NCI-H524 (cell line): Measurements from ENCODE around the gene PACSIN2.

ENCODE experiments used
- DNase-seq, 2 experiments: peaks; one replicate each; lab custom pipeline; 2025; lab: John Stamatoyannopoulos, UW

The PACSIN2 gene

DNA sequence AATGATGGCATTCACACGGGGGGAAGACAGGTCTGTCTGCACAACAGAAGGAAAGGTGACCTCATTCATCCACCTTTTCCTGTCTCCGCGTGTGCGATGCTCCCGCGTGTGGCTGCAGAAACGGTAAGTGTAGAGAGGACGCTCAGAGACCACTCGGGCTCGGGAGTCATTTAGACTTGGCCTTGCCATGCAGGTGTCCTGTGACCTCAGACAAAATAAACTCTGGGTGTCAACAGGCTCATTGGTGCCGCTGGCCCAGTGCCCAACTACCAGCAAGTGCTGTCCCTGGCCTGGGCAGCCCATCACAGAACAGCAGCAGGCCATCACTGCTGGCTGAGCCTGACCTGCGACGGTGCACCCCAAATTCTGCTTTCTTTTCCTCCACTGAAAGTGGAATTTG lies 109.7 kb downstream of the PACSIN2 start:
- DNase-seq, result no peak

DNA sequence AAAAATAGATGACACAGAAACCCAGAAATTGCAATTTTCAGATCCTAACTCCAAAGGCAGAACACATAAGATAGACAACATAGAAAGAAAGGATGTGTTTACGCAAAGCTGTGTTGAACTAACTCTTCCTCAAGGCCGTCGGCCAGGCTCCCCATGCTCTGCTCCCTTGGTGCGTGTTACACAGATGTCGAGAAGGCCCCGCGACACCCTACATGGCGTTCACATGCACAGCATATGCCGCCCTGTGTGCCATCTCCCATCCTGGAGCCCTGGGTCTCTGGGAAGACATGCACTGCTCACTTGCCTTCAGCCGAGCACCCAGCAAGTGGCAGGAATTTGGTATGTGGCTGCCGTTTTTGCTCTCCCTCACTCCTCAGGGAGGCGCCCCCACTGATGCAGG lies 110.9 kb downstream of the PACSIN2 start:
- no peak for DNase-seq

DNA sequence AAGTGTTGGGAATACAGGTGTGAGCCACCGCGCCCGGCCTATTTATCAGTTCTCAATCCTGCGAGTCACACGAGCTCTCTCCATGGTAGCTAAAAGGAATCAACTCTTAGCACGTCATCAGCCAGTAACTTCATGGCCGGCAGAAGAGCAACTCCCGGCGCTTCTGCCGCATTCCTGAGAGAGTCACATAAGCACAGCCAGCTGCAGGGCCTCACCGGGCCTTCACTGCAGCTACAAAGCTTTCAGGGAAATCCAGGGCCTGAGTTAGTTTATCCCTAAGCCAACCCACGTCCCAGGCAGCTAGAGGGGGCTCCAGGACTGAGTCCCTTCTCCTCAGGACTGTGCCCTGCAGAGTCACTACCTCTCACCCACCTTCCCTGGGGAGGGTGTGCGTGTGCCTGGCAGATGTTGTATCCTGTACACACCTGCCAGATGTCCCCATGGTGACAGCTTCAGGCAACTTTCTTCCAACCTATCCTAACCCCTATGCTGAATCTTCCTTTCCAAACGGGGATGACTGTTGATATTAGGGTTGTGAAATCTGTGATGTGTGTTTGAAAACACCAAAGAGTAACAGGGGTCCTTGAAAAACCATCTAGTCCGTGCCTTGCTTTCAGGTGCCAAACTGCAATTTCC lies 112.0 kb downstream of the PACSIN2 start:
- DNase-seq, result peak in 1 of 2 experiments; percentile 44

DNA sequence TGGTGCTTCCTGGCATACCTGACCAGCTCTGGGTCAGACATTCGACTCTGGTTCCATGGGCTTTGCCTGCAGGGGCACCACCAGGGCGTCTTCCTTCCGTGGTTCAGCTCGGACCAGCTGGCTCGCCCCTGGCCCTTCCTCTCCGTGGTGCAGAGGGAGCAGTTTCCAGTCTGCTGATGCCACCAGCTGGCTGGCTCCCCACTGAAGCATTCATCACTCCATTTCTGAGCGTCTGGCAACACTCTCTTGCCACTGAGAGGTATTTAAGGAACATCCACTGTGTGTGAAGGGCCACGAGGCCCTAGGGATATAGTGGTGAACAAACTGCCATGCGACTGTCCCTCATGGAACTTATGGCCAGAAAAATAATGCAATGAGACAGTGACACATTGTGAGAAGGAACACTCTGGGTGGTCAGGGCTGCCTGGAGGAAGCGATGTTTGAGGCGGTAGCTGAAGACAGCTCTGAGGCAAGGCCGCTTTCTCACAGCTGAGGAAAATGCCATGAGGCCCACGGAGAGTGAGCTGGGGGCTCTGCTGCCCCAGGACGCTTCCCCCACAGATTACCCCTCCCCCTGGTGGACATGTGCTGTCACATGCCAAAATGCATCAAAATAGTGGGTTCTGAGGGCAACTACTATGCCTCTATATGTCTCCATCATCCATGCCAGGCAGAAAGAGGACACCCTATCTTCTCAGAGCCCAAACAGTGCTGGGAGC lies 113.0 kb downstream of the PACSIN2 start:
- DNase-seq, result peak; percentile 40 to 73

DNA sequence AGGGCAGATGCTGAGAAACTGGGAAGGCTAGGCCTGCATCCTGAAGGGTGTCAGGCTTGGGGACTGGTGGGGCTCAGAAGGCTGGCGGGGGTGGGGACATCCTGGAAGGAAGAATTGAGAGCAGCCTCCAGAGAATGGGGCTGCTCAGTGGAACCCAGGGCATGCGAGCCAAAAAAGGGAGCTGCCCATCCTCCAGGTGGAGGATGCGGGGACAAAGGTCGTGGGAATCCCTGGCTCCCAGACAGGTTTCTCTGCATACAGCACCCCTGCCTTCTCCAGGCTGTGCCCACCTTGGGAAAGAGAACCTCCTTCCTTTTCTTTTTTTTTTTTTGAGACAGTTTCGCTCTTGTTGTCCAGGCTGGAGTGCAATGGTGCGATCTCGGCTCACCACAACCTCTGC lies 117.0 kb downstream of the PACSIN2 start:
- no peak for DNase-seq

DNA sequence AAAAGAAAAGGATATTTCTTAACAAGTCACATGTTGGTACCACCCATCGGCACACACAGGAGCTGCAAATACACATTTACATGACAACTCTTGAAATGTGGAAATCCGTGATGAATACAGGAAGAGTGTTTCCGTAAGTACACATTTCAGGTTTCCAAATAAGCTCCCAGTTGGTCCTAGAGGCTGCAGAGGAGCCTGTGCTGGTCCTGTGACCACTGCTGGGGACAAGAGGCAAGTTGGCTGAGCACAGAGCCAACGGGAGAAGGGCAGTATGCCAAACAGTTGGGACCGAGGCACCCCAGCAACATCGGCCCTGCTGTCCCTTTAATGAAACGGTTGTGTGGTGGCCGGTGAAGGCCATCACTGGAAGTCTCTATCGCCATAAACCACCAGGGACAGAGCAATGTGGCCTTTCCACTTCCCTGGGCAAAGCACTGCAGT lies 119.4 kb downstream of the PACSIN2 start:
- no peak for DNase-seq

DNA sequence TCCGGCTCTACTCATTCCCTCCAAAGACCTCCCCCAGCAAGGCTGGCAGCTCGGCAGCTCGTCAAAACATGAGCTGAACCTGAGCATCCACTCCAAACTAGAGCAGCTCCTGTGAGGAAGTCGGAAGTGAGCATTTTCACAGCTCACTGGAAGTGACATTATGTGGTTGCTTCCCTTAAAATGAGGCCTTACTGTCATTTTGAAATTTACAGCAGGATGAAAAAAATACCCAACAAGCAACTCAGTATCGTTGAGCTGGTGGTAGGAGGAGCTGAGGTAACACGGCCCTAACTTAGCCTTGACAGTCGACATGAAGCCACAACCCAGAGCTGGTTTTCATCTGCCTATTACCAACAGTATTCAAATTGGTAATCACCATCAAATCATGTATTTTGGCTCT lies 119.9 kb downstream of the PACSIN2 start:
- no peak for DNase-seq

DNA sequence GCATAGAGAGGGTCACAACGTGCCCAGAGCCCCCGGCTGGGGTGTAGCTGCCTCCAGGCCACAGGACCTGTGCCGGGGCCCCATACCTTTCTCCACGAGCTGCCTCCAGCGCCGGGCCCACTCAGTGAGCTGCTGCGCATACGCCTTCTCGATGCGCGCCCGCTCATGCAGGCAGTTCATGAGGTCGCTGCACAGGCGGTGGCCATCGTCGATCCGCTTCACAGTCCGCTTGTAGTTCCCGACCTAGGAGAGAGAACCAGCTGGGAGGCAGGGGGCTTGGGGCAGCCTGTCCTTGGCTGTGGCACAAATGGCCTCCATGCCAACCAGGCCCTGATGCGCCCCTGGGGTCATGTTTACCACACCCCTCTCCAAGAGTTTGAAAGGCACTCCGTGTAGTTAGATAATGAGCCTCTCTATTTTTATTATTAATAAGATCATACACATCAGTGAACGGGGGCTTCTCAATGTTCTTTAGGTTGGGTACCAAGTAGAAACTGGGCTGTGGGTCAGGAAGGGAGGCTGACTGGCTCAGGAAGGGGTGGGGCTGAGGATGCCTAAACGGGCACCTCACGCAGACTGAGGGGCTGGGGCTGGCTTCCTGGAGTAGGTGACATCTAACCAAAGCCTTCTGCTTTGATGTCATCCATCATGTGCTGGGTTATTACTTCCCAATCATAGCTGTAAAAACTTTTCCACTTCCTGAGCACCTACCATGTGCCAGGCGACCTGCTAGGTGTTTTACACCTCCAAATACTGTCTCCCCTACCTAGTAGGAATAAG lies 121.4 kb downstream of the PACSIN2 start:
- DNase-seq, result no peak

DNA sequence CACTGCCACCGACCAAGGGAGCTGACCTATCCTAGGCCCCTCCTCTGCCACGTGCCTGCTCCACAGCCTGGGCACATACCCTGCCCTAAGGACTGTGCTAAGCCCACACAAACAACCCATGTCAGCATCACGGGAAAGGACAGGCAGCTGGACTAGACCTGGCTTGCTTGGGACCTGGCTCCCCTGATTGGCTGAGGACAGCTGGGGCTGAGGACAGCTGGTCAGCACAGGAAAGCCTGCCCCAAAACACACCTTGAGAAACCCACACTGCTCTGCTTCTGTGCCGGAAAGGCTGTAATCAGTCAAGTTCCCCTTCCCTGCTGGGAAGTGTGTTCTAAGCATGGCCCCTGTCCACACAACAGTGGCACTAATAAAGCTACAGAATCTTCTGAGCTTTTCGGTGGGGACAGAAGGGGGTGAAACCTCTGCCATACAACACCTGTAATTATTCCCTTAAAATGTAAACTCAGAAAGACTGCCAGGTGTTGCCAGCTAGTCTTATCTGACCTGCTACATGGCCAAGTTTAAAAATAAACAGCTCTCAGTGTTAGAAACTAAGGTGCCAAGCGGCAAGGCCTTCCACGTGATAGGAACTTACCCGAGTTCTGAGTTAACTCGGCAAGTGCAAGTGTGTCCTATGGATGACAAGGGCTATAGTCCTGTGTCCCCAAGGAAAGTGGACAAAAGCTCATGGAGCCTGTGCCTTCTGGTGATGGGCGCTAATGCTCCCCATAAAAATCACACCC lies 122.2 kb downstream of the PACSIN2 start:
- DNase-seq, result no peak

DNA sequence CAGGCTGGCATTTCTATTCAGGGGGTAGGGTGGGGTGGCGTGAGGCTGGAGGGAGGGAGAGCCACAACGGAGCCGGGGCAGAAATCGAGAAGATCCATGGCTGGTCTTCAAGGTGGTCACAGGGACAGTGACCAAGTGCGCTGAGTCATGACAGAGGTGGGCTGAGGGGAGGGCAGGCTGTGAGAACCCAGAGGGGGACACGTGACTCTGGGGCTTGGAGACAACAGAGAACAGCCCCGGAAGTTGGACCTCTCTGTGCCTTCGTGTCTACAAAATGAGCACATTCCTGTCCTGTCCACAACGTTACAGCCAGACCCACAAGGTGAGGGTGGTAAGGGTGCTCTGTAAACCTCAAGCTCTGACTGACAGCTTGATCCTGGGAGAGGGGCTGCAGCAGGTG lies 122.8 kb downstream of the PACSIN2 start:
- no peak for DNase-seq

DNA sequence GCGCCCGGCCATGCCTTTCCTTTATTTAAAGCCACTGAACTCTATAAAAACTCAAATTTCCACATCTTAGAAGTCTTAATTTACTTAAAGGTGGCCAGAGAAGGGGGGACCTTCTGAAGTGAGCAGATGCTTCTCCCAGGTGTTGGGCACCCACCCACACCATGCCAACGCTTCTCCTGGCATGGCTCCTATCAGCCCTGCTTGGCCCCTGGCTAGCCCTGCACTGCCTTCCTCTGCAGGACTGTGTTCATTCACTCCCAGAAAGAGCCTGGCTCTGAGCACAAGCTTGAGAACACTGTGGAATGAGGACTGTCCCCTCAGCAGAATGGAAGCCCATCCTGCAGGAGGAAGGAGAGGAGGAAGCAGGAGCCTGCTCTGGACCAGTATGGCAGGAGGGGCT lies 123.3 kb downstream of the PACSIN2 start:
- DNase-seq, result no peak

DNA sequence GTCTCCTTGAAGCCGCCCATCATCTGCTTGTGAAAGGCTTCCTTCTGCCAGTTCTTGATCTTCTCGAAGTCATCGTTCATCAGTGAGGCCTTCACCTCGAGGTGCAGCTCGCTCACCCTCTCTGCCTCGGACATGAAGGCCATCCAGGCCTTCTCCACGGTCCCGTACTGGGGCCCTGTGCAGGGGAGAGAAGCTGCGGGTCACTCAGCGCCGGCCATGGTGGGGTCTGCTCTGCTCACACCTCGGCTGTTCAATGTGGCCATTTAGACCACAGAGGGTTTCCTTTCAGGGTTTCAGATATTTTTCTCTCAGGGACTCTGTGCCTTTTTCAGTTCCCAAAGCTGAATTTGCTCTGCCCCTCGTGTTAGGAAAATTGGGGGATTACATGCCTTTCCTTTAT lies 123.9 kb downstream of the PACSIN2 start:
- DNase-seq, result no peak

DNA sequence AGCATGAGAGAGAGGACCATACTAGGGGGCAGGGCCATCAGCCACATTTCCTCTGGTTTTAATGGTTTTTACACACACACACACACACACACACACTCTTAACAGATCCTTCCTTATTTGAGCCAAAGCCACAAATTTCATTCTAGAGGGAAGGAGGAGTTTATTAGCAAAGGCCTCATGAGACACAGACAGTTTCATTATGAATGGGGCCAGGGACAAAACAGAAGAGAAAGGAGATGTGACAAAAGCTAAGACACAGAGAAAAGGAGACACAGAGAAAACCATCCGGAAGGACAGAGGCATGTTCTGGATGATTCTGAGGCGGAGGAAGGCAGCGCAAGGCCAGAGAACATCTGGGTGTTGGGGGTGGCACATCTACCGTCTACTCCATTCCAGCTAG lies 125.6 kb downstream of the PACSIN2 start:
- no peak for DNase-seq

DNA sequence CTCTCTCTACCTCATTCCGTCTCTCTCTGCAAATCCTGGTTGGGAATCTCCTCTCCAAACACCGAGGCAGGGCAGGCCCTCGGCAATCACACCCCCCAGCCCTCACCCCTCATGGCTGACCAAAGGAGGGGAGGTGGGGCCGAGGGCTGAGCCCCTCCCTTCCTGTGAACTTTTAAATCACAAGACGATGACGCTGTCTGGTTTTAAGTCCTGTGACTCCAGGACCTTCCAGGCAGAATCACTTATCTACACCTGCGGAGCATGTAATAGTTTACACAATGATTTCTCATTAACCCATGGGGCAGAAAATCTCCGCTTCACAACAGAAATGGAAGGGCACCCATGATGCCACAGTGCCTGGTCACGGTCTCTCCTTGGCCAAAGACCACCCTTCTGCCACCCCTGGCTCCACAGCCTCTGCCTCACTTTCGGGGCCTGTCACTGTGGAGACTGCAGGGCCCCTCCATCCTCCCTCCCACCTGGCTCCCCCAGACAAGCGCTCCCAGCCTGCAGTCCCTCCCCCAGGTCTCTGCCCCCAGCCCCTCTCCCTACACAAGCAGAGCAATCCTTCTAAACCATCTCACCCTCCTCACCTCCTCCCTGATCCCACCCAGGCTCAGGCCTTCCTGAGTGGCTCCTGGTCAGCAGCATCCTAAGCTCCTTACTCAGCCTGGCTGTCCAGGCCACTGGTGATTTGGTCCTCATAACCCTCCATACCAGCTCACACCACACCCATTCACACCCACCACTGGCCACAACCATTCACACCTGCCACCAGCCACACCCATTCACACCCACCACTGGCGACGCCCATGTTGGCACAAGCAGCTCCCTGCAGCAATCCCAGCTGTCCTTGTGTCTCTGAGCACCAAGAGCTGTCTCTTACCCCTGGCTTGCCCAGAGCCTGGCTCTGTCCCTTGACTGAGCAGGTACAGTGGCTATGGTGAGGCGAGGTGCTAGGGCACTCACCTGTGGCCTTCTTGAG lies 127.1 kb downstream of the PACSIN2 start:
- no peak for DNase-seq

DNA sequence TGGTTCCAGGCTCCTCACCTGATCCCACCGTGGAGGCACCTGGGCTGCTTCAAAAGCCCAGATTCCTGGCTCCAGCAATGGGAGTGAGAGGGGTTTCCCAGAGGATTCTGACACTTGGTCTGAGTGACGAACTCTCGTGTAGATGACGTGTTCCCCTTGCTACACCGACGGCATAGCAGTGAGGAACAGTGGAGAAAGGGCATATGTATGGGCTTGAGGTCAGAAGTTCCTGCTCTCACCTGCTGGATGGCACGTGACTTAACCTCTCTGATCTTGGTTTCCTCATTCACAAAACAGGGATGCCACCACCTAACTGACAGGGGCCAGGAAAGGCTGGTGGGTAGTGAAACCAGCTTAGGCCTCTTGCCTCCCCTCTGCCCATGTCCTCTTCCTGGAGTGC lies 127.8 kb downstream of the PACSIN2 start:
- DNase-seq, result no peak

DNA sequence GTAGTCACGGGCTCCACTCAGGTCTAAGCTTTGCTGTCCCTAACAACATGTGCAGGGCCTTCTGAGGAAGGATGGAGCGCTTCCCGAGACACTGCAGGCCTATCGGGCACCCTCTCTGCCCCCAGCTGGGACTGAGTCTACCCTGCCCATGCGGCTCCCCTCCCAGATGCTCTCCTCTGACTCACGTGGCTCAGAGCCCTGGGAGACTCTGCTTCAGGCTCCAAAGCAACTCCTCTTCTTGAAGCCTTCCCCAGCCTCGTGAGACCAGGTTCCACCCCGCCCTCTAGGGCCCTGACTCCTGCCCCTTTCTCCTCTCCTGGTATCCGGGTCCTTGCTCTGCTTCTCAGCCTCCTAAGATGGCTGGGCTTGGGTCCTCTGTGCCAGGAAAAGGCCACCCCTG lies 129.5 kb downstream of the PACSIN2 start:
- DNase-seq, result no peak

DNA sequence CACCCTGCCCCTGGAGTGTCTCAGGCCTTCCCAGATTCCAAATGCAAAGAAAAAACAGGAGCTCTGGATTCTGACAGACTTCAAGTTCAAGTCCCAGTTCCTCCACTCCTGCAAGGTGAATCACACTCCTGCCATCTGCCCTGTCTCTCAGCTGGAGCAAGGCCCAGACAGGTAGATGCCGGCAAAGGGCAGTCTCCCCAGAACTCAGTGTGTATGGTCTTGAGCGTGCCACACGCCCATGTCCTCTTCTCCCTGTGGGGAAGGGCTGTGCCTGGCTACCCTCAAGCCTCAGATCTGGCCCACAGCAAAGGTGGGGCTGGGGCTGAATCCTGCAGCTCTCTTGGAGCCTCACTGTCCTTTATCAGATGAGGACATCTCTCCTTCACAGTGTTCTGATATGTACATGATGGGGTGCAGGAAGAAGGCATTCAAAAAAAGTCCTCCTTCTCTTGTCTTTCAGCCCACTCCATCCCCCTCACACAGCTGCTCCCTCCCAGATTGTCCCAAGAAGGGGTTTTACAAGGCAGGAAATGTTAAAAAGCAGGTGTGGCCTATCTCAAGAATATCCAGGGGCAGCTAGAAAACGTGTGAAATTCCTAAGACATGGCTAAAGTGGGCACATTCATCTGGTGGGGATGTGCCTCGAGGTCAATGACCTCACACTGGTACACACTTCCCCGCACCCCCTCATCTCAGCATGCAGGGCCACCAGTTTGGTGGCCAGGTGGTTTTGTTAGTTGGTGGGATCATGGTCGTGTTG lies 130.2 kb downstream of the PACSIN2 start:
- DNase-seq, result no peak

DNA sequence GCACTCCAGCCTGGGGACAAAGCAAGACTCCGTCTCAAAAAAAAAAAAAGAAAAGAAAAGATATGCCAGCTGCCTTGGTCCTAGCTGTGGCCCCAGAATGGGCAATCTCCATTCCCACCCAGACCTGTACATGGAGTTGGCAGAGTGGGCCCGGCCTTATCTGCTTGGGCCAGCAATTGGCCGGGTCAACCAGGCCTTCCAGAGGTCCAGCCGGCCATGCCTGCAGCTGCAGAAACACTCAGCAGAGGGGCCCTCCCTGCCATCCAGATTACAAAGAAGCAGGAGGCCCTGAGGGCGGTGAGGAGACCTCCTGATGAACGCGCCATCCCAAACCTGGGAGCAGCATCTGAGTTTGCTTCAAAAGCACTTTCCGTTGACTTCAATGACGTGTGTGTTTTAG lies 131.0 kb downstream of the PACSIN2 start:
- DNase-seq, result no peak

DNA sequence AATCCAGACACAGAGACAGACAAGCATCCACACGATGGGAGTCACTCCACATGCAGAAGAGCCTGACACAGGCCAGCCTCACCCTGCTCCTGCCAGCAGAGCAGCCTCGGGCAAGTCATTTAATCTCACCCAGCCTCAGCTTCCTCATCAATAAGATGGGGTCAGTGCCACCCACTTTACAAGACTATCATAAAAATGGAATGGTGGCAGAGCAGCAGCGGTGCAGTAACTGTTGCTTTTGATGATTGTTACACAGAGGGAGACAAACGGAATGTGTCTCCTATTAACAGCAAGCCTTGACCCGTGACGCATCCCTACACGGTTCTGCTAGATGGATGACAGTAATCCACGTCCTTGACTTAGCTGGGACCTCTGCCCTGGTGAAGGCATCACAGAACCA lies 131.8 kb downstream of the PACSIN2 start:
- no peak for DNase-seq

DNA sequence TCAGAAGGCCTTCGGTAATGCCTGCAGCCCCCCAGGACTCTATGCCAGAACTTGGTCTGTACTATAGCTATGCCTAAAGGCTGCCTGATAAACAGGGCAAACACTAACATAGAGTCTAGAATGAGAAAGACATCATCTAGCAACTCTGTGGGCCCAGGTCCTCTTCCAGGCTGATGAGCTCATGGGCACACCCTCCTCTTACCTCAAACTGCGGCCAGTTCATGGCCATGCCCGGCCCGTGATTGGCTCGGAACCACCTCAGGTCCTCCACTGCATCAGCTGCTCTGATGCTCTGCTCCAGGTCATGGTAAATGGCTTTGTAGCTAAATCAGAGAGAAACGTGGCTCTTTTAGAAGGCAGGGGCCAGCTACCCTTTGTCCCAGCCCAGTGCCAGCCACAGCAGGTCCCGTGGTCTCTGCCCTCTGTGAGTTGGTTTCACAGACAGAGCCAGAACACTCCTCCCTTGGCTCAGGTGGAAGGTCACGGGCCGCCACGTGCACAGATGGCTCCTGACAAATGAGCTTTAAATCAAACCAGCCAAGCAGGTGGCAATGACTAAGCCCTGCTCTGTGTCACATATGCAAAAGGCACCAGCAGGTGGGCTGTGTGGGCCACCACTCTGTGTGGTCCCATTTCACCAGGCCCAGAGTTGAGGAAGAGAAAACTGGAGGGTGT lies 132.8 kb downstream of the PACSIN2 start:
- DNase-seq, result peak in 1 of 2 experiments; percentile 57
